Measurements from ENCODE around the gene EFCAB12. TPM values are rescaled to one million over a fixed set of nuclear protein-coding genes. Genes with fewer than 3 reads are reported as not detected.

The EFCAB12 gene
- total and polyA plus RNA-seq, 2 of the 13 experiments (the other 11 are each of a cell fraction or from before 2014, with no cell fraction given) = 0.31 to 2.4 TPM

DNA sequence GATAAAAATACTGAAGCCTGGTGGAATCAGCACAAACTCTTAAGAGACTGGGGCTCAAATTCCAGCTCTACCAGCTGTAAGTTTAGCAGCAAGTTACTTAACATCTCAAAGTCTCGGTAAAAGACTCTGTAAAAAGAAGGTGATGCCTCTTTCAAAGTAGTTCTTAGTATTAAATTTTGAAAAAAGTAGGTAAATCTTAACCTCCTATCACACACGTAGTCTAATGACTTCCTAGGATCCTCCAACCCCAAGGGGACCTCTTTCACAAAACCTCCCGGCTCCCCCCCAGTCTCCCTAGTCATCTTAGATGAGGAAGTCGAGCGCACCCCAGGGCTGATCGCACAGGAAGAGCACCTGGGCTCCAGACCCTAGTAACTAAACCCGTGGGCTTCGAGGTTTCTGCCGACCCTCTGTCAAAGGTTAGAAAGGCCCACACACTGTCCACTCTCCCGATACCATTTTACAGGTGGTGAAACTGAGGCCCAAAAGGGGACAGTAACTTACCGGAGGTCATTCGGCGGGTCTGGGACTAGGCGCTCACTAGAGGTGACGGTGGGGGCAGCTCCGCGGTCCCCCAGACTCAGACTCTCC lies 10.9 kb upstream of the EFCAB12 start (continued):
- TF ChIP-seq NONO (IDR thresholded peaks at IDR 0.05) = no peak
- TF ChIP-seq NONO (CRISPR knock-in tag; conservative IDR thresholded peaks at IDR 0.05) = no peak
- no peak for TF ChIP-seq CHCHD3 (CRISPR knock-in tag; IDR thresholded peaks at IDR 0.05)
- TF ChIP-seq GLI4 (CRISPR knock-in tag; IDR thresholded peaks at IDR 0.05; ENCODE audit: borderline replicate concordance) = no peak; the same call in 1 of the 2 replicates
- no peak for TF ChIP-seq FOSL1 (CRISPR knock-in tag; IDR thresholded peaks at IDR 0.05; ENCODE audit: borderline replicate concordance)
- TF ChIP-seq, protein P1, sequence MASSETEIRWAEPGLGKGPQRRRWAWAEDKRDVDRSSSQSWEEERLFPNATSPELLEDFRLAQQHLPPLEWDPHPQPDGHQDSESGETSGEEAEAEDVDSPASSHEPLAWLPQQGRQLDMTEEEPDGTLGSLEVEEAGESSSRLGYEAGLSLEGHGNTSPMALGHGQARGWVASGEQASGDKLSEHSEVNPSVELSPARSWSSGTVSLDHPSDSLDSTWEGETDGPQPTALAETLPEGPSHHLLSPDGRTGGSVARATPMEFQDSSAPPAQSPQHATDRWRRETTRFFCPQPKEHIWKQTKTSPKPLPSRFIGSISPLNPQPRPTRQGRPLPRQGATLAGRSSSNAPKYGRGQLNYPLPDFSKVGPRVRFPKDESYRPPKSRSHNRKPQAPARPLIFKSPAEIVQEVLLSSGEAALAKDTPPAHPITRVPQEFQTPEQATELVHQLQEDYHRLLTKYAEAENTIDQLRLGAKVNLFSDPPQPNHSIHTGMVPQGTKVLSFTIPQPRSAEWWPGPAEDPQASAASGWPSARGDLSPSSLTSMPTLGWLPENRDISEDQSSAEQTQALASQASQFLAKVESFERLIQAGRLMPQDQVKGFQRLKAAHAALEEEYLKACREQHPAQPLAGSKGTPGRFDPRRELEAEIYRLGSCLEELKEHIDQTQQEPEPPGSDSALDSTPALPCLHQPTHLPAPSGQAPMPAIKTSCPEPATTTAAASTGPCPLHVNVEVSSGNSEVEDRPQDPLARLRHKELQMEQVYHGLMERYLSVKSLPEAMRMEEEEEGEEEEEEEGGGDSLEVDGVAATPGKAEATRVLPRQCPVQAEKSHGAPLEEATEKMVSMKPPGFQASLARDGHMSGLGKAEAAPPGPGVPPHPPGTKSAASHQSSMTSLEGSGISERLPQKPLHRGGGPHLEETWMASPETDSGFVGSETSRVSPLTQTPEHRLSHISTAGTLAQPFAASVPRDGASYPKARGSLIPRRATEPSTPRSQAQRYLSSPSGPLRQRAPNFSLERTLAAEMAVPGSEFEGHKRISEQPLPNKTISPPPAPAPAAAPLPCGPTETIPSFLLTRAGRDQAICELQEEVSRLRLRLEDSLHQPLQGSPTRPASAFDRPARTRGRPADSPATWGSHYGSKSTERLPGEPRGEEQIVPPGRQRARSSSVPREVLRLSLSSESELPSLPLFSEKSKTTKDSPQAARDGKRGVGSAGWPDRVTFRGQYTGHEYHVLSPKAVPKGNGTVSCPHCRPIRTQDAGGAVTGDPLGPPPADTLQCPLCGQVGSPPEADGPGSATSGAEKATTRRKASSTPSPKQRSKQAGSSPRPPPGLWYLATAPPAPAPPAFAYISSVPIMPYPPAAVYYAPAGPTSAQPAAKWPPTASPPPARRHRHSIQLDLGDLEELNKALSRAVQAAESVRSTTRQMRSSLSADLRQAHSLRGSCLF (CRISPR knock-in tag; IDR thresholded peaks at IDR 0.05; ENCODE audit: borderline replicate concordance) = no peak
- TF ChIP-seq KLF11 (CRISPR knock-in tag; IDR thresholded peaks at IDR 0.05) = no peak
- TF ChIP-seq, protein P2, sequence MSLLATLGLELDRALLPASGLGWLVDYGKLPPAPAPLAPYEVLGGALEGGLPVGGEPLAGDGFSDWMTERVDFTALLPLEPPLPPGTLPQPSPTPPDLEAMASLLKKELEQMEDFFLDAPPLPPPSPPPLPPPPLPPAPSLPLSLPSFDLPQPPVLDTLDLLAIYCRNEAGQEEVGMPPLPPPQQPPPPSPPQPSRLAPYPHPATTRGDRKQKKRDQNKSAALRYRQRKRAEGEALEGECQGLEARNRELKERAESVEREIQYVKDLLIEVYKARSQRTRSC (CRISPR knock-in tag; IDR thresholded peaks at IDR 0.05; ENCODE audit: low read depth) = 0 out of 2 replicates have a peak, but pooled peaks have one; percentile 32
- TF ChIP-seq ADNP (CRISPR knock-in tag; IDR thresholded peaks at IDR 0.05) = peak; percentile 64; the same call in 1 of the 2 replicates
- 0 out of 2 replicates have a peak, but pooled peaks have one; percentile 23 for TF ChIP-seq ZNF678 (CRISPR knock-in tag; IDR thresholded peaks at IDR 0.05)
- no peak for TF ChIP-seq POGZ (CRISPR knock-in tag; IDR thresholded peaks at IDR 0.05)
- no peak for TF ChIP-seq HOXA7 (CRISPR knock-in tag; IDR thresholded peaks at IDR 0.05)
- no peak for TF ChIP-seq NR2F2 (IDR thresholded peaks at IDR 0.05; ENCODE audit: borderline replicate concordance, low read depth)
- TF ChIP-seq CHD4 (IDR thresholded peaks at IDR 0.05; ENCODE audit: borderline replicate concordance, low read length) = peak; percentile 81
- no peak for TF ChIP-seq ZC3H4 (CRISPR knock-in tag; IDR thresholded peaks at IDR 0.05; ENCODE audit: borderline replicate concordance)
- TF ChIP-seq, protein P3, sequence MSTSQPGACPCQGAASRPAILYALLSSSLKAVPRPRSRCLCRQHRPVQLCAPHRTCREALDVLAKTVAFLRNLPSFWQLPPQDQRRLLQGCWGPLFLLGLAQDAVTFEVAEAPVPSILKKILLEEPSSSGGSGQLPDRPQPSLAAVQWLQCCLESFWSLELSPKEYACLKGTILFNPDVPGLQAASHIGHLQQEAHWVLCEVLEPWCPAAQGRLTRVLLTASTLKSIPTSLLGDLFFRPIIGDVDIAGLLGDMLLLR (CRISPR knock-in tag; IDR thresholded peaks at IDR 0.05) = no peak
- TF ChIP-seq TCF12 (IDR thresholded peaks at IDR 0.05) = no peak
- TF ChIP-seq TCF12 (CRISPR knock-in tag; IDR thresholded peaks at IDR 0.05) = 0 out of 2 replicates have a peak, but pooled peaks have one; percentile 50
- TF ChIP-seq, protein P4, sequence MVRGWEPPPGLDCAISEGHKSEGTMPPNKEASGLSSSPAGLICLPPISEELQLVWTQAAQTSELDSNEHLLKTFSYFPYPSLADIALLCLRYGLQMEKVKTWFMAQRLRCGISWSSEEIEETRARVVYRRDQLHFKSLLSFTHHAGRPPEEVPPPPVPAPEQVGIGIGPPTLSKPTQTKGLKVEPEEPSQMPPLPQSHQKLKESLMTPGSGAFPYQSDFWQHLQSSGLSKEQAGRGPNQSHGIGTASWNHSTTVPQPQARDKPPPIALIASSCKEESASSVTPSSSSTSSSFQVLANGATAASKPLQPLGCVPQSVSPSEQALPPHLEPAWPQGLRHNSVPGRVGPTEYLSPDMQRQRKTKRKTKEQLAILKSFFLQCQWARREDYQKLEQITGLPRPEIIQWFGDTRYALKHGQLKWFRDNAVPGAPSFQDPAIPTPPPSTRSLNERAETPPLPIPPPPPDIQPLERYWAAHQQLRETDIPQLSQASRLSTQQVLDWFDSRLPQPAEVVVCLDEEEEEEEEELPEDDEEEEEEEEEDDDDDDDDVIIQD (CRISPR knock-in tag; IDR thresholded peaks at IDR 0.05; ENCODE audit: low read depth) = no peak
- no peak for TF ChIP-seq ZNF549 (CRISPR knock-in tag; IDR thresholded peaks at IDR 0.05)
- no peak for TF ChIP-seq NFKB2 (CRISPR knock-in tag; IDR thresholded peaks at IDR 0.05; ENCODE audit: borderline replicate concordance)
- no peak; the same call in 1 of the 2 replicates for TF ChIP-seq GATAD2A (CRISPR knock-in tag; IDR thresholded peaks at IDR 0.05)
- TF ChIP-seq ZNF790 (CRISPR knock-in tag; IDR thresholded peaks at IDR 0.05; ENCODE audit: borderline replicate concordance) = no peak
- TF ChIP-seq ZNF557 (CRISPR knock-in tag; IDR thresholded peaks at IDR 0.05) = no peak
- TF ChIP-seq IKZF4 (CRISPR knock-in tag; IDR thresholded peaks at IDR 0.05; ENCODE audit: borderline replicate concordance, low read depth, not compliant biosample characterization) = no peak

Data from HepG2 (cell line).